GM06990 (cell line): ENCODE measurements around the gene LIMS2.

Experiments used
- DNase-seq: peaks from one replicate; pipeline ENCODE4 v3.0.0-alpha.2; 2011; ENCODE audit not compliant: insufficient read length; ENCODE audit errors: extremely low read depth
- H3K27me3 ChIP-seq: replicated peaks from 2 replicates; pipeline ENCODE4 v1.6.0; 2011; ENCODE audit warnings: low read length; ENCODE audit not compliant: control insufficient read depth, insufficient read depth
- H3K36me3 ChIP-seq: 2 replicates; pipeline ENCODE4 v1.5.1; 2011; ENCODE audit warnings: low read length; ENCODE audit not compliant: control insufficient read depth, insufficient read depth
- H3K4me3 ChIP-seq: replicated peaks from 2 replicates; pipeline ENCODE4 v1.5.1; 2011; ENCODE audit warnings: low read depth, mild to moderate bottlenecking, control low read depth, low read length
- TF ChIP-seq, protein P1 (sequence below): IDR thresholded peaks from 2 replicates; pipeline ENCODE4 v1.5.1; 2011; ENCODE audit warnings: low read length, control low read depth, mild to moderate bottlenecking, inconsistent platforms; ENCODE audit not compliant: insufficient read depth, poor library complexity, severe bottlenecking

LIMS2 gene

DNA sequence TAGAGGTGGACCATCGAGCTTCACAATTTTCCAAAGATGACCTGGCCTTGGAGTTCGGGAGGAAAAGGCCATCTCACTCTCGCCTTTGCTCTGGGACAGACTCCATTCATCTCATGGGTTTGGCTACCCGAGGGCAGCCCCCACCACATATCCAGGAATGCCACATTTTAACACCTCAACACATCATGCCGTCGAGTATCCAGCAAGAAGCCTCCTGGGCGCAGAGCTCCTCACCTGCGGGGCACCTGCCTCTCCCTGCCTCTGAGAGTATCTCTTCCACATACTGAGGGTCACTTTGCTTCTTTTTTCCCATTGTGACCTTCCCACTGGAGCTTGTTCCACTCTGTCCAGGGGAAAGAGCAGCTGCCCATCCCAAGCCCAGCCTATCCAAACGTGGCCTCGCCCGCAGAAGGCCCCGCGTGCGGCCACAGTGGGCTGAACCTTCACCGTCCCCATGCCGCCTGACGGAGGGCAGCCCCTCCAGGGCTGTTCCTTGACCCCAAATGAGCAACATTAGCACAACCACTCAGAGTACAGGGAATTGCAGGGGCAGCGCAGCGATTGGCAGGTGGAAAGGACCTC, 5.5 kb upstream of the LIMS2 start:
- H3K4me3 ChIP-seq: no peak overlapping the region
- TF ChIP-seq, protein P1, sequence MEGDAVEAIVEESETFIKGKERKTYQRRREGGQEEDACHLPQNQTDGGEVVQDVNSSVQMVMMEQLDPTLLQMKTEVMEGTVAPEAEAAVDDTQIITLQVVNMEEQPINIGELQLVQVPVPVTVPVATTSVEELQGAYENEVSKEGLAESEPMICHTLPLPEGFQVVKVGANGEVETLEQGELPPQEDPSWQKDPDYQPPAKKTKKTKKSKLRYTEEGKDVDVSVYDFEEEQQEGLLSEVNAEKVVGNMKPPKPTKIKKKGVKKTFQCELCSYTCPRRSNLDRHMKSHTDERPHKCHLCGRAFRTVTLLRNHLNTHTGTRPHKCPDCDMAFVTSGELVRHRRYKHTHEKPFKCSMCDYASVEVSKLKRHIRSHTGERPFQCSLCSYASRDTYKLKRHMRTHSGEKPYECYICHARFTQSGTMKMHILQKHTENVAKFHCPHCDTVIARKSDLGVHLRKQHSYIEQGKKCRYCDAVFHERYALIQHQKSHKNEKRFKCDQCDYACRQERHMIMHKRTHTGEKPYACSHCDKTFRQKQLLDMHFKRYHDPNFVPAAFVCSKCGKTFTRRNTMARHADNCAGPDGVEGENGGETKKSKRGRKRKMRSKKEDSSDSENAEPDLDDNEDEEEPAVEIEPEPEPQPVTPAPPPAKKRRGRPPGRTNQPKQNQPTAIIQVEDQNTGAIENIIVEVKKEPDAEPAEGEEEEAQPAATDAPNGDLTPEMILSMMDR: no peak
- H3K36me3 ChIP-seq: no peaks in the 10 kb centered on the region
- no peak for DNase-seq
- H3K27me3 ChIP-seq: peaks cover 3% of the 10 kb centered on the region

GRCh38 chr2:127679680-127680361, 4.5 kb upstream of the LIMS2 start:
- TF ChIP-seq, protein P1: no peak
- peaks cover 3% of the 10 kb centered on the region for H3K27me3 ChIP-seq
- H3K36me3 ChIP-seq: no peaks in the 10 kb centered on the region
- no peak overlapping the region for H3K4me3 ChIP-seq
- no peak for DNase-seq

GRCh38 chr2:127678991-127679390, 3.7 kb upstream of the LIMS2 start:
- TF ChIP-seq, protein P1: no peak
- Histone ChIP-seq H3K4me3 (no peak overlapping the region), H3K27me3 (peaks cover 3% of the 10 kb centered on the region), H3K36me3 (no peaks in the 10 kb centered on the region)
- no peak for DNase-seq

- Histone ChIP-seq H3K36me3 (no peaks in the 10 kb centered on the region), H3K4me3 (no peak overlapping the region), H3K27me3 (peaks cover 3% of the 10 kb centered on the region)
- no peak for DNase-seq
- TF ChIP-seq, protein P1: no peak
These were observed 3.2 kb upstream of the LIMS2 start for GRCh38 chr2:127678531-127678930.

DNA sequence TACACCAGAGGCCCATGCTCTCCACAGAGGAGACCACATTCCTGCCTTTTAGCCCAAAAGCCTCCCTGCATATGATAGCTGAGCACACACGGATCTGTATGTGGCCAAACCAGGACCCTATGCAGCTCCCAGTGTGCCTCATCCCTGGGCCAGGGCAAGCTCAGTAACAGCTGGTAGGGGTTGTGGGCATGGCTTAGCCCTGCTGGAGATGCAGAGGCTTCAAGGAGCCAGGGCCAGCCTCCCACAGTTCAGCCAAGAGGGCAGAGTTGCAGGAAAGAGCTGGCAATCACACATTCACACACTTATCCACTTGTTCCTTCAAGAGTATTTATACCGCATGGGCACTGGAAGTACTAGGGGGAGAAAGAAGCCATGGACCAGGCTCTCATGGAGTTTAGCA, 1.6 kb upstream of the LIMS2 start:
- H3K27me3 ChIP-seq: peaks cover 3% of the 10 kb centered on the region
- TF ChIP-seq, protein P1: no peak
- DNase-seq: no peak
- no peak overlapping the region for H3K4me3 ChIP-seq
- no peaks in the 10 kb centered on the region for H3K36me3 ChIP-seq
